Breast epithelium (tissue), 3 donors: ENCODE results near the gene MED9.

ENCODE experiments used
- CTCF ChIP-seq, 3 donors: fragments of 450-650 bp; IDR thresholded peaks; one replicate each; pipeline ENCODE4 v1.5.1; 2016 to 2017; ENCODE audit warnings: antibody characterized with exemption in 3 of 3, mild to moderate bottlenecking in 3 of 3, moderate library complexity in 3 of 3
- POLR2A ChIP-seq: fragments of 450-650 bp; IDR thresholded peaks from one replicate; pipeline ENCODE4 v1.6.1; 2016; ENCODE audit warnings: antibody characterized with exemption, mild to moderate bottlenecking, moderate library complexity
- POLR2AphosphoS5 ChIP-seq, 3 donors: sonication (generic); formaldehyde crosslinking; IDR thresholded peaks; one replicate each; pipeline ENCODE4 v1.6.1; 2017; ENCODE audit warnings: antibody characterized with exemption in 3 of 3

GRCh38 chr17:17480593-17481148, 3.9 kb downstream of the MED9 start:
- no peak for TF ChIP-seq CTCF (IDR thresholded peaks at IDR 0.05)
- no peak for TF ChIP-seq POLR2A
- no peak for TF ChIP-seq POLR2AphosphoS5 (IDR thresholded peaks at IDR 0.05)
